H1 (cell line): ENCODE measurements around the gene C10orf120. TPM values are rescaled to one million over a fixed set of nuclear protein-coding genes. Genes with fewer than 3 reads are reported as not detected.

Source experiments
- CTCF ChIA-PET: fragments of 300-600 bp; sonication (Branson Sonifier 250); formaldehyde crosslinking; loops from one replicate; lab custom pipeline; 2021; ENCODE audit not compliant: partially characterized antibody; lab: Charles Lee
- POLR2A ChIA-PET: fragments of 300-600 bp; sonication (Branson Sonifier 250); formaldehyde crosslinking; loops from one replicate; lab custom pipeline; 2021; ENCODE audit warnings: inconsistent platforms; ENCODE audit not compliant: partially characterized antibody; lab: Charles Lee
- DNase-seq, 2 experiments: peaks; one replicate each; pipeline versions ENCODE4 v3.0.0 to v3.0.0-alpha.2; 2010 to 2022; ENCODE audit warnings: low spot score in 2 of 2, low read depth in 1 of 2, mixed read lengths in 1 of 2
- FAIRE-seq: peaks from 2 replicates; lab custom pipeline; 2011; peaks lifted over from hg19 to GRCh38; lab: Jason Lieb, UNC
- H2AFZ ChIP-seq: 2 replicates; pipeline ENCODE4 v1.8.1; 2012; ENCODE audit warnings: low read length, inconsistent platforms
- H2AK5ac ChIP-seq: 2 replicates; pipeline ENCODE4 v1.6.1; 2013; ENCODE audit warnings: low read depth, low read length
- H2BK120ac ChIP-seq: replicated peaks from 2 replicates; pipeline ENCODE3; 2013; ENCODE audit warnings: low read depth, low read length, inconsistent platforms
- H2BK12ac ChIP-seq: 2 replicates; pipeline ENCODE4 v1.6.1; 2013; ENCODE audit warnings: low read depth, low read length
- H2BK15ac ChIP-seq: 2 replicates; pipeline ENCODE4 v1.6.1; 2013; ENCODE audit warnings: low read length
- H2BK20ac ChIP-seq: 2 replicates; pipeline ENCODE4 v1.6.1; 2013; ENCODE audit warnings: low read length
- H2BK5ac ChIP-seq: 2 replicates; pipeline ENCODE4 v1.6.1; 2013; ENCODE audit warnings: low read depth, low read length
- H3K14ac ChIP-seq: 2 replicates; pipeline ENCODE4 v1.6.1; 2013; ENCODE audit warnings: inconsistent platforms; ENCODE audit not compliant: insufficient read length
- H3K18ac ChIP-seq: 2 replicates; pipeline ENCODE4 v1.6.1; 2013; ENCODE audit warnings: low read length; ENCODE audit errors: extremely low read depth
- H3K23ac ChIP-seq: 2 replicates; pipeline ENCODE4 v1.6.1; 2013; ENCODE audit warnings: inconsistent platforms; ENCODE audit not compliant: insufficient read length
- H3K23me2 ChIP-seq: 2 replicates; pipeline ENCODE4 v1.6.1; 2013; ENCODE audit warnings: low read depth, low read length
- H3K27ac ChIP-seq: 2 replicates; pipeline ENCODE4 v1.6.1; 2011; ENCODE audit warnings: low read depth, low read length, inconsistent platforms
- H3K27me3 ChIP-seq, 4 experiments: replicated peaks in 1 of 4; 1 replicate in 1 of 4; 2 replicates in 3 of 4; pipeline versions ENCODE4 v1.6.1 to v1.8.1; 2011 to 2013; ENCODE audit warnings: low read length in 3 of 4, mild to moderate bottlenecking in 3 of 4, inconsistent platforms in 2 of 4, mixed read lengths in 2 of 4, moderate library complexity in 1 of 4; ENCODE audit not compliant: control insufficient read depth in 3 of 4, insufficient read depth in 3 of 4; ENCODE audit errors: extremely low read depth in 1 of 4
- H3K36me3 ChIP-seq, 4 experiments: 2 replicates each; pipeline versions ENCODE4 v1.6.1 to v1.8.1; 2011 to 2013; ENCODE audit warnings: mild to moderate bottlenecking in 4 of 4, low read length in 3 of 4, moderate library complexity in 2 of 4, control low read depth in 1 of 4, inconsistent platforms in 1 of 4; ENCODE audit not compliant: insufficient read depth in 4 of 4, control insufficient read depth in 2 of 4
- H3K4ac ChIP-seq: replicated peaks from 2 replicates; pipeline ENCODE3; 2013; ENCODE audit warnings: low read length, low read depth, mixed read lengths, inconsistent platforms; ENCODE audit not compliant: insufficient read length
- H3K4me1 ChIP-seq, 4 experiments: replicated peaks in 1 of 4; 1 replicate in 1 of 4; 2 replicates in 3 of 4; pipeline versions ENCODE4 v1.6.1 to v1.8.1; 2011 to 2013; ENCODE audit warnings: low read length in 3 of 4, inconsistent platforms in 2 of 4, mixed read lengths in 1 of 4; ENCODE audit not compliant: insufficient read depth in 4 of 4, control insufficient read depth in 3 of 4
- H3K4me2 ChIP-seq, 2 experiments: 2 replicates each; pipeline versions ENCODE4 v1.6.1 to v1.8.1; 2011 to 2013; ENCODE audit warnings: low read depth in 2 of 2, low read length in 2 of 2, control low read depth in 1 of 2, inconsistent platforms in 1 of 2, mild to moderate bottlenecking in 1 of 2; ENCODE audit not compliant: insufficient read depth in 1 of 2
- H3K4me3 ChIP-seq, 4 experiments: fragments of 200-600, 300-600 bp in 1 of 4; sonication (generic), shearing (Covaris generic), sonication (Bioruptor Twin) in 1 of 4; 2 replicates each; pipeline versions ENCODE4 v1.5.1 to v1.8.1; 2011 to 2016; ENCODE audit warnings: low read length in 4 of 4, low read depth in 3 of 4, control low read depth in 2 of 4, inconsistent platforms in 2 of 4, mild to moderate bottlenecking in 2 of 4, mixed read lengths in 1 of 4, moderate library complexity in 1 of 4; ENCODE audit not compliant: insufficient read depth in 2 of 4; ENCODE audit errors: extremely low read depth in 1 of 4
- H3K56ac ChIP-seq: replicated peaks from 2 replicates; pipeline ENCODE3; 2013; ENCODE audit warnings: low read depth, mild to moderate bottlenecking, mixed read lengths, low read length, inconsistent platforms; ENCODE audit not compliant: insufficient read length
- H3K79me1 ChIP-seq: 2 replicates; pipeline ENCODE4 v1.6.1; 2013; ENCODE audit warnings: low read depth, low read length, control low read depth
- H3K79me2 ChIP-seq, 2 experiments: 2 replicates each; pipeline versions ENCODE4 v1.6.1 to v1.8.1; 2012 to 2013; ENCODE audit warnings: low read length in 2 of 2, mild to moderate bottlenecking in 2 of 2, inconsistent platforms in 1 of 2; ENCODE audit not compliant: insufficient read depth in 2 of 2, control insufficient read depth in 1 of 2
- H3K9ac ChIP-seq, 4 experiments: replicated peaks in 1 of 4; 1 replicate in 1 of 4; 2 replicates in 3 of 4; pipeline versions ENCODE4 v1.6.1 to v1.8.1; 2011 to 2013; ENCODE audit warnings: low read depth in 3 of 4, low read length in 3 of 4, control low read depth in 2 of 4, mild to moderate bottlenecking in 2 of 4, moderate library complexity in 2 of 4, inconsistent platforms in 1 of 4; ENCODE audit errors: extremely low read depth in 1 of 4
- H3K9me3 ChIP-seq, 2 experiments: 2 replicates each; pipeline versions ENCODE4 v1.6.1 to v1.8.1; 2012 to 2013; ENCODE audit warnings: mild to moderate bottlenecking in 2 of 2, moderate library complexity in 2 of 2, control low read depth in 1 of 2, inconsistent platforms in 1 of 2, low read depth in 1 of 2, low read length in 1 of 2, mixed read lengths in 1 of 2; ENCODE audit not compliant: insufficient read depth in 2 of 2
- H4K20me1 ChIP-seq, 2 experiments: replicated peaks in 1 of 2; 2 replicates each; pipeline versions ENCODE3 to v1.8.1; 2011 to 2013; ENCODE audit warnings: inconsistent platforms in 2 of 2, low read length in 2 of 2, mild to moderate bottlenecking in 1 of 2; ENCODE audit not compliant: insufficient read depth in 2 of 2, control insufficient read depth in 1 of 2
- H4K5ac ChIP-seq: 2 replicates; pipeline ENCODE4 v1.6.1; 2013; ENCODE audit warnings: low read length, low read depth, mixed read lengths, inconsistent platforms; ENCODE audit not compliant: insufficient read length
- H4K8ac ChIP-seq: 2 replicates; pipeline ENCODE4 v1.8.0; 2013; ENCODE audit warnings: mild to moderate bottlenecking, moderate library complexity, low read length, inconsistent platforms; ENCODE audit not compliant: insufficient read depth; ENCODE audit errors: extremely low read depth
- H4K91ac ChIP-seq: replicated peaks from 2 replicates; pipeline ENCODE3; 2013; ENCODE audit warnings: low read length, mixed read lengths, inconsistent platforms; ENCODE audit not compliant: insufficient read length
- CTCF ChIP-seq, 3 experiments: IDR thresholded peaks; 1 replicate in 2 of 3; 2 replicates in 1 of 3; pipeline versions ENCODE4 v1.5.1 to v1.6.1; 2011; ENCODE audit warnings: low read length in 3 of 3, mild to moderate bottlenecking in 3 of 3, inconsistent platforms in 2 of 3, low read depth in 1 of 3, moderate library complexity in 1 of 3; ENCODE audit not compliant: insufficient read depth in 1 of 3; ENCODE audit errors: control extremely low read depth in 1 of 3
- HDAC2 ChIP-seq, 2 experiments: fragments of 300-600 bp in 1 of 2; sonication (generic) in 1 of 2; IDR thresholded peaks; 2 replicates each; pipeline ENCODE4 v1.6.1; 2011 to 2012; ENCODE audit warnings: low read depth in 2 of 2, low read length in 2 of 2, mild to moderate bottlenecking in 2 of 2, moderate library complexity in 2 of 2, borderline replicate concordance in 1 of 2, inconsistent platforms in 1 of 2
- PHF8 ChIP-seq: fragments of 200-600 bp; sonication (generic); conservative IDR thresholded peaks from 2 replicates; pipeline ENCODE4 v1.7.1; 2012; ENCODE audit warnings: low read depth, mild to moderate bottlenecking, inconsistent platforms, low read length, moderate library complexity
- POU5F1 ChIP-seq: IDR thresholded peaks from 2 replicates; pipeline ENCODE4 v1.6.1; 2011; ENCODE audit warnings: low read depth, mild to moderate bottlenecking, low read length, moderate library complexity
- SIN3A ChIP-seq, 2 experiments: IDR thresholded peaks in 1 of 2; conservative IDR thresholded peaks in 1 of 2; 2 replicates each; pipeline ENCODE4 v1.6.1; 2011 to 2012; ENCODE audit warnings: low read length in 2 of 2, improper control_type of control experiment in 1 of 2, low read depth in 1 of 2, mild to moderate bottlenecking in 1 of 2
- SP1 ChIP-seq: IDR thresholded peaks from 2 replicates; pipeline ENCODE4 v1.6.1; 2011; ENCODE audit warnings: low read depth, low read length
- SP4 ChIP-seq: IDR thresholded peaks from 2 replicates; pipeline ENCODE4 v1.6.1; 2012; ENCODE audit warnings: low read length, inconsistent platforms
- SRF ChIP-seq: IDR thresholded peaks from 2 replicates; pipeline ENCODE4 v1.6.1; 2011; ENCODE audit warnings: mild to moderate bottlenecking, low read depth, low read length, moderate library complexity
- WGBS, 2 experiments: shearing (Covaris generic) in 1 of 2; methylation state at CpG; one replicate each; pipeline versions ENCODE4 v1.1.6 to v1.1.7; 2013 to 2015; ENCODE audit warnings: low lambda C conversion rate in 2 of 2, mixed read lengths in 2 of 2, inconsistent platforms in 1 of 2, low coverage in 1 of 2, missing lambda C conversion rate in 1 of 2; ENCODE audit not compliant: insufficient replicate concordance in 2 of 2, insufficient coverage in 1 of 2, insufficient read length in 1 of 2; ENCODE audit errors: extremely low coverage in 1 of 2, missing lambda C conversion rate in 1 of 2; 5-methylcytosine and 5-hydroxymethylcytosine counted together
- polyA plus RNA-seq, 7 experiments: library from polyadenylated mRNA; depleted of rRNA in 3 of 7; stranded (reverse) in 5 of 7; unstranded in 2 of 7; fragments of >200 nt in 5 of 7; fragments of 200-250 nt in 2 of 7; gene quantifications; 1 replicate in 5 of 7; 2 replicates in 1 of 7; 4 replicates in 1 of 7; pipeline versions ENCODE4 v1.2.1 to v1.2.3, GENCODE V29; 2011 to 2013; ENCODE audit warnings: missing spikeins in 2 of 7, mixed read lengths in 2 of 7
- total RNA-seq: library from RNA; stranded (reverse); fragmentation: NEBNext Ultra II Directional; extraction: Animal tissue kit (Norgen Biotek cat#: 25700); gene quantifications from 2 replicates; pipeline ENCODE4 v1.2.1, GENCODE V29; 2021
- TF ChIP-seq, protein P1 (sequence below): IDR thresholded peaks from 2 replicates; pipeline ENCODE4 v1.6.1; 2012; ENCODE audit warnings: low read length, inconsistent platforms

C10orf120 gene
- total and polyA plus RNA-seq, 2 of the 8 experiments (the other 6 are each of a cell fraction or from before 2014, with no cell fraction given) = not detected

DNA sequence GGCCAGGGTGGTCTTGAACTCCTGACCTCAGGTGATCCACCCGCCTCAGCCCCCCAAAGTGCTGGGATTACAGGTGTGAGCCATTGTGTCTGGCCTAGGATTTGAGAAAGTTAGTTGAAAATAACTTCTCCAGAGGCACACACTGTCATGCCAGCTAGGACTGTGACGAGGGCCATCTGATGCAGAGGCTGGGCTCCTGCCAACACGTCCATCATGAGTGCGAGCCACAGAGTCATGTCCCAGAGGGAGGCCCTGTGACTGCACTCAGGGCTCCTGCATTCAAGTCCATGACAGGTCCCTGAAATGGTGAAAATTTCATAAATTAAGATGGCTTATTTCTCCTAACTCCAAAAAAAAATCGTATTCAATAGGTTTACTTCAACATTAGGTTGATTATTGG is 17.1 kb downstream of the C10orf120 start:
- no peak overlapping the region for H2AFZ ChIP-seq
- H3K9me3 ChIP-seq = no peaks in the 10 kb centered on the region
- H2BK12ac ChIP-seq = no peak overlapping the region
- CTCF ChIA-PET = interaction anchor here (0.8 to 3.3 kb wide), 2 partner anchors 9 to 34 kb away, joined by 4 to 19 read pairs; no protein-coding TSS in a partner anchor
- H2BK20ac ChIP-seq = no peak overlapping the region
- FAIRE-seq (no peak), DNase-seq (no peak)
- H2BK15ac ChIP-seq = no peak overlapping the region
- no peaks in the 10 kb centered on the region for H3K4me1 ChIP-seq
- H3K79me1 ChIP-seq = no peaks in the 10 kb centered on the region
- POLR2A ChIA-PET = no interaction called here
- H2BK120ac ChIP-seq = no peak overlapping the region
- no peaks in the 10 kb centered on the region for H3K27me3 ChIP-seq
- H3K4me2 ChIP-seq = no peak overlapping the region
- H3K23ac ChIP-seq = no peak overlapping the region
- no peak overlapping the region for H3K4ac ChIP-seq
- H4K91ac ChIP-seq = no peak overlapping the region
- no peaks in the 10 kb centered on the region for H3K23me2 ChIP-seq
- no peak overlapping the region for H3K14ac ChIP-seq
- no peak overlapping the region for H3K56ac ChIP-seq
- no peak overlapping the region for H3K18ac ChIP-seq
- no peak overlapping the region for H2AK5ac ChIP-seq
- H3K4me3 ChIP-seq = no peak overlapping the region
- H3K27ac ChIP-seq = no peak overlapping the region
- H4K8ac ChIP-seq = no peak overlapping the region
- 93% methylated on average over 5 of the region's 5 CpGs; no CpG with 5 or more reads in 1 of the 2 experiments for WGBS, 2 experiments
- no peaks in the 10 kb centered on the region for H4K20me1 ChIP-seq
- H3K79me2 ChIP-seq = no peaks in the 10 kb centered on the region
- no peak overlapping the region for H4K5ac ChIP-seq
- no peak overlapping the region for H2BK5ac ChIP-seq
- H3K9ac ChIP-seq = no peak overlapping the region
- no peaks in the 10 kb centered on the region for H3K36me3 ChIP-seq
- TF ChIP-seq SIN3A (conservative IDR thresholded peaks at IDR 0.05 in 1 of 2, IDR thresholded peaks at IDR 0.05 in 1 of 2; ENCODE audit: low read depth in 1 of 2, low read length in 2 of 2) = no peak
- TF ChIP-seq POU5F1 = no peak
- no peak for TF ChIP-seq PHF8
- no peak for TF ChIP-seq HDAC2 (IDR thresholded peaks at IDR 0.05; ENCODE audit: borderline replicate concordance in 1 of 2, low read depth in 2 of 2, low read length in 2 of 2)
- TF ChIP-seq SP4 = no peak
- TF ChIP-seq, protein P1, sequence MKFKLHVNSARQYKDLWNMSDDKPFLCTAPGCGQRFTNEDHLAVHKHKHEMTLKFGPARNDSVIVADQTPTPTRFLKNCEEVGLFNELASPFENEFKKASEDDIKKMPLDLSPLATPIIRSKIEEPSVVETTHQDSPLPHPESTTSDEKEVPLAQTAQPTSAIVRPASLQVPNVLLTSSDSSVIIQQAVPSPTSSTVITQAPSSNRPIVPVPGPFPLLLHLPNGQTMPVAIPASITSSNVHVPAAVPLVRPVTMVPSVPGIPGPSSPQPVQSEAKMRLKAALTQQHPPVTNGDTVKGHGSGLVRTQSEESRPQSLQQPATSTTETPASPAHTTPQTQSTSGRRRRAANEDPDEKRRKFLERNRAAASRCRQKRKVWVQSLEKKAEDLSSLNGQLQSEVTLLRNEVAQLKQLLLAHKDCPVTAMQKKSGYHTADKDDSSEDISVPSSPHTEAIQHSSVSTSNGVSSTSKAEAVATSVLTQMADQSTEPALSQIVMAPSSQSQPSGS = no peak
- TF ChIP-seq SRF = no peak
- TF ChIP-seq SP1 = no peak
- TF ChIP-seq CTCF (IDR thresholded peaks at IDR 0.05; ENCODE audit: control extremely low read depth in 1 of 3, insufficient read depth in 1 of 3, low read depth in 1 of 3, low read length in 3 of 3) = no peak
